GM19099 (cell line): Measurements from ENCODE around the gene RASGRP2.
A peak's percentile ranks its signal among the peaks of the same experiment; 100 is the strongest.

Experiments
- POLR2A ChIP-seq: IDR thresholded peaks from 3 replicates; pipeline ENCODE4 v1.6.1; 2011; ENCODE audit warnings: low read depth; ENCODE audit not compliant: insufficient read length; ENCODE audit errors: extremely low read depth

Gene RASGRP2

DNA sequence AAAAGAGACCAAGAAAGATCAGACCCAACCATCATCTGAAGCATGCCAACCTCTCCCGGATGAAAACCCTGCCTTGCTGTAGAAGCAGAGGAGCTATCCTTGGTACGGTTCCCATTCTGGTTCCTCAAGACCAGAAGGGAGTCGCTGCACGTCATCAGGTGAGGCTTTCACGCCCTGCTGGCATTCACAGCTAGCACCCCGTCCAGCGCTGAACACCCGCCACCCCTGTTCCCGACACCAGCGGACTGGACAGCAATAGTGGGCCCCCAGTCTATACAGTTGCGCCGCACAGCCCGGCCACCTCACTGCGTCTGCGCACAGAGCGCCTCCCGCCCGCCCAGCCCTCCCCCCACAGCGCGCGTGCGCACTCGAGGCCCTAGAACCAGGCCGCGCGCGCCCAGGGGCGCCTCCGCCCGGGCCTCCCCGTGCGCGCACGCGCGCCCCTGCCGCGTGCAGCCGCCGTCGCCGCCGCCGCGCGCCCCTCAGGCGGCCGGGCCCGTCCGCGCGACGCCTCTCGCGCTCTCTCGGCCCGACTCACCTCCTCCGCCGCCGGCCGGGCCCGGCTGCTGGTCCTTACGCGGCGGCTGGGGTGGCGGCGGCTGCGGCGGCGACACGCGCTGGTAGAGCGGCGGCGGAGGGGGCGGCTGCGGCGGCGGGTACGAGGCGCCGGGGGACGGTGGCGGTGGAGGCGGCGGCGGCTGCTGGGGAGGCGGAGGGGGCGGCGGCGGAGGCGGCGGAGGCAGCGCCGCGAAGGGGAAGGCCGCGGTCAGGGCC lies 33.7 kb upstream of the RASGRP2 start:
- TF ChIP-seq POLR2A = peak; percentile 8

DNA sequence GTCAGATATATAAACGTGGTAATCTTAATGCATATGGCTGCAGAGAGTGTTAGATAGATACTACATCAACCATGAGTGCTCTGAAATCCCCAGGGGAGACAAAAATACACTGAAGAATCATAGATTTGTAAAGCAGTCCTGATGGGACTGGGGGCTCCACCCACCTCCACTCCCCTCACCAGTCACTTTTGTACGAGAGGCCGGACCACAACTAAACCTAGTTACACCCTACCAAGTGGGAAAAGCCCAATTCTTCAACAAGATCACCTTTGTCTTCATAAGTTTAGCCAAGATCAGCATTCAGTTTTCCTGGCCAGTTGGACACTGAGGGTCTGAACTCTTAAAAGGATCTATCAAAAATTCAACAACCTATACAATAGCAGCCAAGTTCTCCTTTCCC lies 32.9 kb upstream of the RASGRP2 start:
- no peak for TF ChIP-seq POLR2A

DNA sequence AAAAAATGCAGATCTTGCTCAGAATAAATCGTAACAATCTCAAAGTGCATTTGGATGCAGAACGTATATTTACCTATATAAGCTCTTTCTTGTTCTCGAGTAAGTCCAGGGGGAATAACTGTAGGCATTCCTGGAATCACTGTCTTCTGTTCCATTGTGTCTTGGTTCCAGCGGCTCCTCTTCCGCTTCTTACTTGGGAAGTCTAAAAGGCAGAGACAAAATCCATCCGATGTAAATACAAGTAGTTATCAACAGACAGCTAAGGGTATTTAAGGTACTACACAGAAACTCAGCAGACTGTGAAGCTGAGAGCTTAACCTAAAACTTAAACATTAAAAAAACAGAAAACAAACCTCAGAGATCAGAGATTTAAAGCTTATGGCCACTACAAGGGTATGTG lies 32.5 kb upstream of the RASGRP2 start:
- no peak for TF ChIP-seq POLR2A

DNA sequence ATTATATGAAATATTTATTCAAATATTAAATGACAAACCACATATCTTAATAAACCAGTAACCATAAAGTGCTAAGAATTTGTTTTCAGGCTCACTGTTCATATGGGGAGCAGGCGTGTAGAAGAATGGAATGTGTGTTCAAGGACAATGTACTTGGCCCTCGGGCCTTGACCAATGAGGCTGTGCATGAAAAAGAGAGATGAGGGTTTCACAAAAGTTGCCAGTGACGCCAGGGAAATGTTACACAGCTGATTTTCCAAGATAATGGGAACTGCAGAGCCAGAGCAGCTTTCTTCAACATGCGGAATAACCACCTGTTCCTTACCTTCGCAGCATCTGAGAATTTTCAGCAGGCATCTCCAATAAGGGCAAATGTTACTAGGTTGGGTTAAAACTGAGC lies 30.2 kb upstream of the RASGRP2 start:
- TF ChIP-seq POLR2A = no peak

DNA sequence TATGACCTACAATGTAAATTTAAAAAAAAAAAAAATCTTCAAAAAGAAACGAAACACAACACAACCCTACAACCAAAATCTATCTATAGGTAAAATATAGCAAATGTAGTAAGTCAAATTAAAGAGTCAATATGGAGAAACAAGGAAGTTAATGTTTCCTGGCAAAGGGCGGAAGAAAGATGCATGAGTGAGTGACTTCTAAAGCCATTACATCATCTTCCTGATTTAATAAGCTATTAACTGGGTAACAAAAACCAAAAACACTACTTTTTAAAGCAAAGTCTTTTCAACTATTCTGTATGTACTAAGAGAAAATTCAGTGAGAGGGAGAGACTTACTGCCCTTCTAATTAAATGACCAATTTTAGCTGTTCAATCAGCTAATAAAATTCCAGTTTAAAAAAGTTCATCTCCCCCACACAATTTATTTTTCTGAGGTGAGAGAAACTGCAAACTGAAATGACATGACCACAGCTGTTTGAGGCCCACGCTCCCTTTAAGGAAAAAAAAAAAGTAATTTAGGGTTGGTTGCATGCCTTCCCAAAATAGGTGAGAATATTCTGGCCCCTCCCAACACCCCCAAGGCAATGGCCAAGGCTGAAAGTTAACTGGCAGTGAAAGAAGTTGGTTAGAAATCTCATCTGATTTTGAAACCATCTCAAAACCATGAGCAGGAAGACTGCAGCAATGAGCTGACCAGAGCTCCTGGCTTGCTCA lies 28.5 kb upstream of the RASGRP2 start:
- no peak for TF ChIP-seq POLR2A

DNA sequence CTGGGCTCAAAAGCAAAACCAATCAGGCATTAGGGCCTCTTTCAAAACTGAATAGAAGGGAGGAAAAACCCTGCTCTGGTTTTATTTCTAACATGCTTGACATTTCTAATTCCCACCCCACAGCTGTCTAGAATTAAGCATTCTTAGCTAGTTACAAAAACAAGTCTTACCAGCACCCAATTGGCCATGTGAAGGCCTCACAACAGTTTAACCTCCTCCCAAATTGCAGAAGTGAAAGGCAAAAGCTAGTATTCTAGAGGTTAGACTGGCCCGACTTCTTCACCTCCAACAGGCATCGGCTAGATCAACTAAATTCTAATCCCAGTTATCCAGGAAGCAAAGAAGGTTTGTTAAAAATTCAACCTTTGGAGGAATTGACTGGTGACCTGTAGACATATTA lies 27.9 kb upstream of the RASGRP2 start:
- no peak for TF ChIP-seq POLR2A

DNA sequence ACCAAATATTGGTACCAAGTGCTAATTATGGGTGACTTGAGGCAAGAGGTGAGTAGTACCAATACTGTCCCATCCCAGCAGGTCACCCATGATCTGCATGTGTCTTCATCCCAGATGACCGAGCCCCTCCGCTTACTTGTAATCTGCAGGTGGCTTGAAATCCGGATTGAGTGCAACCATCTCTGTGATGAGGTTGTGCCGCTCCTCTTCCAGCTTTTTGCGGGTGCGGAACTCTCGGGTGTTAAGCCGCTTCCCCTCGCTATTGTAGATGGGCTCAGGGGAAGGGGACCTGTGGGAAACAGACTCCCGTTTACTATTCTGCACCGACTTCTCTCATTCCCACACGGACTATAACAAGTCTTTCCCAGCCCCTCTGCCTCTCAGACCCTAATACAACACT lies 26.2 kb upstream of the RASGRP2 start:
- TF ChIP-seq POLR2A = no peak

DNA sequence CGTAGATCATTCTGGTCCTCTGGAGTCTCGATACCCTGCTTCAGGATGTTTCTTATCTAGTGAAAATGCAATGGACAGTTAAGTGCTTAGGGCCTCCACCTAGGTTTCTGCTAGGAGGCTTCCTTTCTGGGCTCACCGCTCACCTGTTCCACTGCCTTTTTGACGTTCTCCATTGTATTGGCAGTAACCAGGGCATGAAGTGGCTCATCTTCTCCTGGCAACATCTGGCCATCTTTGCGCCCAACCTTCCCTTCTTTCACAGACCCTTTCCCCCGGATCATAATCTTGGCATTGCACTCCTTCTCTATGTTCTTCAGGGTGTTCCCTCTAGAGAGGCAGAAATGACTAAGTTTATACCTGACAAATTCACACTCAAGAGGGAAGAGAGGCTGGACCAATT lies 25.3 kb upstream of the RASGRP2 start:
- no peak for TF ChIP-seq POLR2A

DNA sequence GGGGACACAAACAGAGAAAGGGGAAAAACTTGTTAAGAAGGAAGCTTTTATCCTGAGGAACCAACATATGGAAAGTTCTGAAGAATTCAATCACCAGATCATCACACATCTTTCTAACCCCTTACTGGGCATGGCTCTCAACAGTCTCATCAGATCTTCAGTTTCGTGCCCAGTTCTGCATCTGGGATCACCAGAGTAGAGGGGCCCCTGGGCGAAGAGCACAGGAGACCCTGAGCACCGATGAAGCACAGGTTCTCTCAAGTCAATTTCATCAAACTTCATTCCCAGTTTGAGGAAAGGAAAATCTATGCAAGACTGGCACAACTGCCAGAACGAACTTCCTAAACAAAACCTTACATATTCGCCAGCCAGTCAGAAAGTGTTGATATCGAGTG lies 24.4 kb upstream of the RASGRP2 start:
- no peak for TF ChIP-seq POLR2A

DNA sequence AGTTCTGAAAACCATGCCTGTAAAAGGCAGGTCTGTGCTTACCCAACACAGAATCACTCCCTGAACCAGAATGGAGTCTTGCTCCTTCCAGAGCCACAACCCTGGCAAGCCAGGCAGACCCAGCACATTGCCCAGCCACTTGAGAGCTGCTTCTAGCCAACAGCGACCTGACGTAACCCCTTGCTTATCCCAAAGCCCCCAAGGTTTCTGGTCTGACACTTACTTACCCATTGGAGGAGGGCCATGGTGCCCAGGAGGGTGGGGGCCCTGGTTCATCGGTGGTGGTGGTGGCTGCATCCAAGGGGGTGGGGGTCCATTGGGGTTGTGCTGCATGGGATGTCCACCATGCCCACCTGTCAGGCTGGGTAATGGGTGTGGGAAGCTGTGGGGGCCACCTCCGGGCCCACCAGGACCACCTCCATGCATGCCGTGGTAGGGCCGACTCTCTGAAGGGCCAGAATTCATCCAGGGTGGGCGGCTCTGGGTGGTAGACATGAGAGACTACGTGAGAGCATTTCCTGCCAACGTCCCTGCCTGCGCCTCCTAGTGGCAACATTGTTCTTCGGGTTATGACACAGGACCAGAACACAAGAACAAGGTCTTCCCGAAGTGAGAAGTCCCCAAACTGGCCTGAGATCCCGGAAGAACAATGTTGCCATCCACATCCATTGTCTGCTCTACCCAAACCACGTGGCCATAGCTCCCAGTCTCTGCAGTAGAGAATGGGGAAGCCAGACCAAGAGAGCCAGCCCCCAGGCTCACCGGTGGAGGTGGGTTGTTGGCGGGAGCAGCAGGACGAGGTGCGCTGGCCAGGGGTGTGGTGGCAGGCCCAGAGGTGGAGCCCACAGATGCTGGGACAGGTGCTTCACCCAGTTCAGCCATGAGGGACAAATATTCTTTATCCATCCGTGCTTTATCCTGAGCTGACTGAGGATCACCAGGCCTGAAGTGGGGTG lies 23.7 kb upstream of the RASGRP2 start:
- no peak for TF ChIP-seq POLR2A

DNA sequence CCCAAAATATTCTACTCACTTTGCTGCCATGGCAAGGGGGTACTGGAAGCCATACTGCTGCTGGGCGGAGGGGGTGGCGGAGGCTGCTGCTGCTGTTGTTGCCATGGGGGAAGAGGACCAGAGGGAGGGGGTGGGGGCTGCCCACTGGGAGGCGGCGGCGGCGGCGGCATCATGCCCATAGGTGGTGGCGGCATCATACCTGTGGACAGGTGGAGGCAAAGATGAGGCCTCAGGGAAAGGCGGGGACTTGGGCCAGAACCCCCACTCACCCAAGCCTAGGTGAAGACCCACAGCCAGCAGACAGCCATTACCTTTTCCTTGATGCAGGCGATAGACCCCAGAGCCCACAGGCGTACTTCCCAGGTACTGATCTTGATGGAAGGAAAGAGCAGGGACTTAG lies 22.9 kb upstream of the RASGRP2 start:
- no peak for TF ChIP-seq POLR2A

DNA sequence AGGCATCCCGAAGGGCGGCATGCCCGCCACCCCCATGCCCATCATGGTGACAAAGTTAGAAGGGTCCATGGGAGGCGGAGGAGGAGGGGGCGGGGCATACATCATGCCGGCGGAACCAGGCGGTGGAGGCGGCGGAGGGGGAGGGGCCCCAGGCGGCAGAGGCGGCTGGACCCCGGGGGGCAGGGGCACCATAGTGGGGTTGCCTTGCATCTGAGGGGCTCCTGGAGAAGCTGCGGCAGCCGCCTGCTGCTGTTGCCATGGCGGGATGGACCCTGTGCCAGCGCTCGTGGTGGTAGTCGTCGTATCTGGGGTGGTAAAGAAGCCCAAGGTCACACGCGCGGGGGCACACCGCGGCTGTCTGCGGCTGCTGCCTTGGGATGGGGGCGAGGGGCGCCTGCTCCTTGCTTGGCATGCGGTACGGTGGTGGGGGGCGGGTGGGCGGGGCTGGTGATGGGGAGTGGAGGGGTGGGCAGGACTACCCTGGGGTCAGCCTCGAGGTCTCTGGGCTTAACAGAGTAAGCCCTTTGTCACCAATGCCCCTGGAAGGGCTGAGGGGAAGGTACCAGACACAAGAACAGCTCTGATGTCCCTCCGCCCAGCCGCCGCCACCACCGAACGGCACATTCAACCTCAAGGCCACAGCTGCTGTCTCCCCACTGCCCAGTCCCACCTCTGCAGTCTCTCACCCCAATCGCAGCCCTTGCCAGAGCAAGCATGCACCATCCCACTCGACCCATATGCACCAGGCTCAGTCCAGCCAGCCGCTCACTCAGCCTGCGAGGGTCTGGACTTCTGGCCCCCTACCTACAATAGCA lies 22.1 kb upstream of the RASGRP2 start:
- no peak for TF ChIP-seq POLR2A

DNA sequence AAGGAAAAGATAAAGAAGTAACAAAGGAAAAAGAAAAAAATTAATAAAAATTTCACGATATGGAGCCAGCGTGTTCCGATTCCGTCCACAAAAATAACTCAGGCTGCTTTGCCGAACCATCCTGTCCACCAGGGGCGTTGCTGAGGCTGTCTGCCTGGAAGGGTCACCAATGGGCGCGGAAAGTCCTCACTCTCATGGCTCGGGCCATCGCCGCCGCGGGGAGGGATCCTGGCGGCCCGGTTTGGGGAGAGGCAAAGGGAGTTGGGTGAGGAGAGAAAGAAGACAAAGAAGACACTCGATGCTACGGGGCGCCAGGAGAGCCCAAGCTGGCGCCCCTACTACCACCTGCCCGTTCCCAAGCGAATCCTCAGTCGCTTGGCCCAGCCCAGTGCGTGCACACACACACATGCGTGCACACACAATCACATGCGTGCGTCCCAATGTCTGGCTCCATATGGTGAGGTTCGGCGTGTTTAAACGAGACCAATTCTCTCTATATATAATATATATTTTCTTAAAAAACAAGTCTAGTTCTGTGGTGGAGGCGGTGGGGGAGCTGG lies 21.4 kb upstream of the RASGRP2 start:
- TF ChIP-seq POLR2A = no peak

DNA sequence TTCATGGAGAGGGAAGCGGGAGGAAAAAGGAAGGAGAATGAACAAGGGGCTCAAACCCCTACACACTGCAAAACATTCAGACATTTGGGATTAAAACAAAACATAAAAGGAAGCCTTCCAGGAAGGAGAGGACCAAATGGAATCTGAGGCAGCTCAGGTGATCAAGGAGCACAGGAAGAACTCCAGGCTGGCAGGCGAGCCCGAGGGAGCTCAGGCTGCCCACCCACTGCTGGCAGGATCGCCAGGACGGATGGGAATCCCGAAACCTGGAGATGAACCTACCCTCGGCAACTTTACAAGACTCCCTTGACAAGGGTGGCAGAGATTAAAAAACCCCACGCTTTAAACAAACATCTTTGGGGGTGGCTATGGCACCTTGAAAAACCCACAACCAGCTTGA lies 20.8 kb upstream of the RASGRP2 start:
- no peak for TF ChIP-seq POLR2A
